NT2/D1 (cell line): ENCODE measurements around the gene TMED5.
"Not testable (repeated sequence)": the region's sequence is repeated elsewhere in the genome, so short reads cannot be mapped to it uniquely, and the experiment has no call there.

ENCODE experiments used
- SUZ12 ChIP-seq: IDR thresholded peaks from 2 replicates; pipeline ENCODE4 v1.6.1; 2011; ENCODE audit not compliant: insufficient read length, insufficient read depth; ENCODE audit errors: extremely low read depth
- ZNF274 ChIP-seq: IDR thresholded peaks from 2 replicates; pipeline ENCODE4 v1.6.1; 2011; ENCODE audit warnings: mild to moderate bottlenecking, low read depth, low read length

DNA sequence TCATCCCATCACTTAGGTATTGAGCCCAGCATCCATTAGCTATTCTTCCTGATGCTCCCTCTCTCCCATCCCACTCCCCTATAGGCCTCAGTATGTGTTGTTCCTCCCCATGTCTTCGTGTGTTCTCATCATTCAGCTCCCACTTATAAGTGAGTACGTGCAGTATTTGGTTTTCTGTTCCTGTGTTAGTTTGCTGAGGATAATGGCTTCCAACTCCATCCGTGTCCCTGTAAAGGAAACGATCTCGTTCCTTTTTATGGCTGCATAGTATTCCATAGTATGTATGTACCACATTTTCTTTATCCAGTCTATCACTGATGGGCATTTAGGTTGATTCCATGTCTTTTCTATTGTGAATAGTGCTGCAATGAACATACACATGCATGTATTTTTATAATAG, 40.5 kb upstream of the TMED5 start:
- TF ChIP-seq SUZ12, ZNF274: not testable (repeated sequence)
